Lower lobe of right lung (tissue), 2 donors: ENCODE data around the gene CDKAL1. TPM values are rescaled to one million over a fixed set of nuclear protein-coding genes. Genes with fewer than 3 reads are reported as not detected.

Experiments used
- ATAC-seq, 2 donors: fragments of 200-7000 bp; cut with Tn5 transposase; one replicate each; pipeline ENCODE4 v1.9.1; 2020 to 2022; ENCODE audit warnings: mild to moderate bottlenecking in 2 of 2, moderate library complexity in 2 of 2
- DNase-seq: peaks from one replicate; pipeline ENCODE4 v3.0.0-alpha.2; 2020
- H3K27ac ChIP-seq: fragments of 200-600 bp; one replicate; pipeline ENCODE4 v1.8.0; 2022
- H3K27me3 ChIP-seq: fragments of 200-600 bp; one replicate; pipeline ENCODE4 v1.8.0; 2022; ENCODE audit warnings: low read depth
- H3K36me3 ChIP-seq: fragments of 200-600 bp; one replicate; pipeline ENCODE4 v1.8.0; 2022; ENCODE audit warnings: mild to moderate bottlenecking
- H3K4me1 ChIP-seq: fragments of 200-600 bp; one replicate; pipeline ENCODE4 v1.8.0; 2022
- H3K4me3 ChIP-seq: fragments of 200-600 bp; one replicate; pipeline ENCODE4 v1.8.0; 2022; ENCODE audit warnings: mild to moderate bottlenecking
- H3K9me3 ChIP-seq: fragments of 200-600 bp; one replicate; pipeline ENCODE4 v1.8.0; 2022
- intact Hi-C: fragments of 100-400 bp; cut with DNase I; formaldehyde crosslinking; loops from one replicate; pipeline ENCODE4 v1.11.0; 2022
- total RNA-seq: library from RNA; stranded (reverse); fragmentation: NEBNext Ultra II Directional; extraction: Animal tissue kit (Norgen Biotek cat#: 25700); gene quantifications from one replicate; pipeline ENCODE4 v1.2.1, GENCODE V29; 2021
- TF ChIP-seq, protein P1 (sequence below): fragments of 200-600 bp; IDR thresholded peaks from one replicate; pipeline ENCODE4 v1.8.0; 2022; ENCODE audit warnings: antibody characterized with exemption, mild to moderate bottlenecking
- donor health status: DM: no; HTN: yes; CAD: no; lungs with severe emphysema.

Gene CDKAL1
- total RNA-seq, 1 donor from 2014 or later, result 16.0 TPM

DNA sequence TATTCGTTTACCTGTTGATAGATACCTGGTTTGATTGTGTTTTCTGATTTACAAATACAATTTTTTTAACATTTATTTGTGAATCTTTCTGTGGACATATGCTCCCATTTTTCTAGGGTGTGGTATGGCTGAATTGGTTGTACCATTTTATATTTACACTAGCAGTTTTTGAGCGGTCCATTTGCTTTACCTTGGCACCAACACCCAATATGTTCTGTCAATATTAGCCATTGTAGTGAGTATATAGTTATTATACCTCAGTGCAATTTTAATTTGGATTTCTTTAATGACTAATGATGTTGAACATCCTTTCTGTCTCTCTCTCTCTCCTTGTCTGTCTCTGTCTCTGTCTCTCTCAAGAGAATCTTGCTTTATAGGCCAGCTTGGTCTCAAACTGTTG lies 278.5 kb downstream of the CDKAL1 start:
- TF ChIP-seq, protein P1, sequence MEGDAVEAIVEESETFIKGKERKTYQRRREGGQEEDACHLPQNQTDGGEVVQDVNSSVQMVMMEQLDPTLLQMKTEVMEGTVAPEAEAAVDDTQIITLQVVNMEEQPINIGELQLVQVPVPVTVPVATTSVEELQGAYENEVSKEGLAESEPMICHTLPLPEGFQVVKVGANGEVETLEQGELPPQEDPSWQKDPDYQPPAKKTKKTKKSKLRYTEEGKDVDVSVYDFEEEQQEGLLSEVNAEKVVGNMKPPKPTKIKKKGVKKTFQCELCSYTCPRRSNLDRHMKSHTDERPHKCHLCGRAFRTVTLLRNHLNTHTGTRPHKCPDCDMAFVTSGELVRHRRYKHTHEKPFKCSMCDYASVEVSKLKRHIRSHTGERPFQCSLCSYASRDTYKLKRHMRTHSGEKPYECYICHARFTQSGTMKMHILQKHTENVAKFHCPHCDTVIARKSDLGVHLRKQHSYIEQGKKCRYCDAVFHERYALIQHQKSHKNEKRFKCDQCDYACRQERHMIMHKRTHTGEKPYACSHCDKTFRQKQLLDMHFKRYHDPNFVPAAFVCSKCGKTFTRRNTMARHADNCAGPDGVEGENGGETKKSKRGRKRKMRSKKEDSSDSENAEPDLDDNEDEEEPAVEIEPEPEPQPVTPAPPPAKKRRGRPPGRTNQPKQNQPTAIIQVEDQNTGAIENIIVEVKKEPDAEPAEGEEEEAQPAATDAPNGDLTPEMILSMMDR, result no peak
- H3K27ac ChIP-seq, result no peak overlapping the region
- H3K27me3 ChIP-seq, result no peaks in the 10 kb centered on the region
- H3K36me3 ChIP-seq, result no peaks in the 10 kb centered on the region
- no peak for DNase-seq
- no peak for ATAC-seq
- H3K4me3 ChIP-seq, result no peak overlapping the region
- intact Hi-C loops, result no loop called here
- H3K4me1 ChIP-seq, result no peaks in the 10 kb centered on the region
- no peaks in the 10 kb centered on the region for H3K9me3 ChIP-seq

DNA sequence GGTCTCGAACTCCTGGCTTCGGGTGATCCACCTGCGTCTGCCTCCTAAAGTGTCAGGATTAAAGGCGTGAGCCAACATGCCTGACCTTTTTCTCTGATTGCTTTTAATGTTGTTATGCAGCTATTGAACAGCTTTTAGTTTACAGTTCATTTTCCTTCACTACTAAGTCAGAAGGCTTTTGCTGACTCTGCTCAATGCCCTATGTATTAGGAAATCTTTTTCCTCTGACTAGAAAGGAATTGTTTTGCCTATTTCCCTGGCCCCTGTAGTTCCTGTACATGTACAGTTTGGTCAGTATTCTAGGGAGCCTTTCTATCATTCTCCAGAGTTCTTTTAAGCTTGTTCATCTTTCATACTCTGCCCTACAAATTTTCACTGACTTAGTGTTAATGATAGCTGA lies 280.2 kb downstream of the CDKAL1 start:
- Histone ChIP-seq H3K4me1 (no peaks in the 10 kb centered on the region), H3K36me3 (no peaks in the 10 kb centered on the region), H3K9me3 (no peaks in the 10 kb centered on the region), H3K27me3 (no peaks in the 10 kb centered on the region), H3K4me3 (no peak overlapping the region), H3K27ac (no peak overlapping the region)
- TF ChIP-seq, protein P1, result no peak
- intact Hi-C loops, result no loop called here
- ATAC-seq (no peak), DNase-seq (no peak)

DNA sequence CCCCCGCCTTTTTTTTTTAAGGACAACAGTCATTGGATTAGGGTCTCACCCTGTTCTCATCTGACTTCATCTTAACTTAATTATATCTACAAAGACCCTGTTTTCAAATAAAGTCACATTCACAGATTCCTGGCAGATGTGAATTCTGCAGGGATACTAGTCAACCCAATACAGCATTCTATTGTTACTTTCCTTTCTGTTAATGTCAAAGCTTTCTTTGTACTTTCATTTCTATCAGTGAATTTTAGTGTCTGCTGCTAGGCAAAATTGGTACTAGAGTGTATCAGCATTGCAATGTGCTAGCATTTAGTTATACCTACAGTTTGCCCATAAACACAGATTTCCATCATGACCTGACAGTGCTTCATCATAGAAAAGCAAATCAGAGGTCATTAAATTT lies 281.9 kb downstream of the CDKAL1 start:
- Histone ChIP-seq H3K36me3 (no peaks in the 10 kb centered on the region), H3K27me3 (no peaks in the 10 kb centered on the region), H3K4me3 (no peak overlapping the region), H3K27ac (no peak overlapping the region), H3K4me1 (no peaks in the 10 kb centered on the region), H3K9me3 (no peaks in the 10 kb centered on the region)
- ATAC-seq (no peak), DNase-seq (no peak)
- TF ChIP-seq, protein P1, result no peak
- intact Hi-C loops, result no loop called here

DNA sequence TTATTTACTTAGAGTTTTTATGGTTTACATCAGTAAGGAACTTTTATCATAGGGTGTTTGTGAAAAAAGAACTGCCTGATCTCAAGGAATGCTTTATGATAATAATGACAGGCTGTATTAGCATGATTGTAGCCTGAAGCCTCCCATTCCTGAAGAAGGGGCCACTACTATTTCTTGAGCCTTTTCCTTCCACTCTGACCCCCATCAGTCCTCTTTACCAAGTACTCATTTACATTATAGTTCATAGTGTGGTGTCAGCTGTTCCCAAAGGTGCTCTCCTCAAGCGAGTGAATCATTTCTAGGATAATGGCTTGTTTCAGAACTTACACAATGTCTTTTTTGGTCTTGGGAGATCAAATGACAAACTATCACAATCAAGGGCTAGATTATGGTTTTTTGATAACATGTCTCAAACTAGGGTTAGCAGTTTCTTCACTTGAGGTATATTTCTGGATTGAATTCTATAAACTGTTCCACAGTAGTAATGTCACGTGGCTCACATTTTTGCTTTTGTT lies 283.6 kb downstream of the CDKAL1 start:
- intact Hi-C loops, result no loop called here

DNA sequence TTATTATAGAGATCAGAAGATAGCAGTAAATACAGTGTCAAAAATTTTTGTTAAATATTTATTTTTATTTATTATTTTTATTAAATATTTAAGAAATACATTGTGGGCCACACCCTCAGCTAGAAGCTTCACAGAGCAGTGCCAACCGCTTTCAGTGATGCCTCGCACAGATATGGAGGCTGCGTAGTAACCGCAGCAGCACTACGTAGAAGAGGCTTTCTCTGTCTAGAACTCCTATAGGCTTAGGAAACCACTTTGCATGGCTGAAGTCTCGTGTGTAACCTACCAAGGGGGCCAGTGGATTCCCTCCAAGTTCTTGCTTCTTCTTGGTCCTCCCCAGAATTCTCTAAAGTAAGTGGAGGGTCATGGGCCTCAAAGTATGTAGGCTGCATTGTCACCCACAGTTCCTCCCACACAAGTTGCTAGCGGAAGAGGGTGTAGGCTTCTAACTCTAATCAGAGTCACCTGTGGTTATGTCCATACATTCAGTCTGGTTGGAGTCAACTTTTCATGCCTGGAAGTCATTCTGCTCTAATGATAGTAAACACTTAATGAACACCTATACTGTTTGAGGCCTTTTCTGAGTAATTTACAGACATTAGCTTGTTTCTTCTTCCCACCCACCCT lies 285.6 kb downstream of the CDKAL1 start:
- DNase-seq (no peak), ATAC-seq (no peak)
- no peak overlapping the region for H3K27ac ChIP-seq
- H3K27me3 ChIP-seq, result no peaks in the 10 kb centered on the region
- intact Hi-C loops, result no loop called here
- H3K4me3 ChIP-seq, result no peak overlapping the region
- H3K36me3 ChIP-seq, result no peaks in the 10 kb centered on the region
- TF ChIP-seq, protein P1, result no peak
- H3K9me3 ChIP-seq, result no peaks in the 10 kb centered on the region
- no peaks in the 10 kb centered on the region for H3K4me1 ChIP-seq

More for the DNA sequence above, 283.6 kb downstream of the CDKAL1 start:
- TF ChIP-seq, protein P1, result no peak
- H3K27me3 ChIP-seq, result no peaks in the 10 kb centered on the region
- no peaks in the 10 kb centered on the region for H3K4me1 ChIP-seq
- ATAC-seq (no peak), DNase-seq (no peak)
- no peaks in the 10 kb centered on the region for H3K36me3 ChIP-seq
- H3K4me3 ChIP-seq, result no peak overlapping the region
- H3K27ac ChIP-seq, result no peak overlapping the region
- H3K9me3 ChIP-seq, result no peaks in the 10 kb centered on the region
